CD4-positive, alpha-beta T cell treated with Interleukin-12 subunit alpha and Interleukin-12 subunit beta, for 1 hour (primary cell): ENCODE measurements around the gene BABAM2.
A peak's percentile ranks its signal among the peaks of the same experiment; 100 is the strongest.
"Not testable (repeated sequence)": the region's sequence is repeated elsewhere in the genome, so short reads cannot be mapped to it uniquely, and the experiment has no call there.

ENCODE experiments used
- DNase-seq: peaks from one replicate; pipeline ENCODE4 v3.0.0-alpha.2; 2020

BABAM2 gene

DNA sequence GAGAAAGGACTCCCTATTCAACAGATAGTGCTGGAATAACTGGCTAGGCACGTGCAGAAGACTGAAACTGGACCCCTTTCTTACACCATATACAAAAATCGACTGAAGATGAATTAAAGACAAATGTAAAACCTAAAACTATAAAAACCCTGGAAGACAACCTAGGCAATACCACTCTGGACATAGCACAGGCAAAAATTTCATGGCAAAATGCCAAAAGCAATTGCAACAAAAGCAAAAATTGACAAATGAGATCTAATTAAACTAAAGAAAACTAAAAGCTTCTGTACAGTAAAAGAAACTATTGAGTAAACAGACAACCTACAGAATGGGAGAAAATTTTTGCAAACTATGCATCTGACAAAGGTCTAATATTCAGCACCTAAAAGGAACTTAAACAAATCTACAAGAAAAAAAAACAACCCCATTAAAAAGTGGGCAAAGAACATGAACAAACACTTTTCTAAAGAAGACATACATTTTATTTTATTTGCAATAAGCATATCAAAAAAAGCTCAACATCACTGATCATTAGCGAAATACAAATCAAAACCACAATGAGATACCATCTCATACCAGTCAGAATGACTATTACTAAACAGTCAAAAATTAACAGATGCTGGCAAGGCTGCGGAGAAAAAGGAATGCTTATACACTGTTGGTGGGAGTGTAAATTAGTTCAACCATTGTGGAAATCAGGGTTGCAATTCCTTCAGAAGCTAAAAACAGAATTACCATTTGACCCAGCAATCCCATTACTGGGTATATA lies 8.5 kb upstream of the BABAM2 start:
- not testable (repeated sequence) for DNase-seq

DNA sequence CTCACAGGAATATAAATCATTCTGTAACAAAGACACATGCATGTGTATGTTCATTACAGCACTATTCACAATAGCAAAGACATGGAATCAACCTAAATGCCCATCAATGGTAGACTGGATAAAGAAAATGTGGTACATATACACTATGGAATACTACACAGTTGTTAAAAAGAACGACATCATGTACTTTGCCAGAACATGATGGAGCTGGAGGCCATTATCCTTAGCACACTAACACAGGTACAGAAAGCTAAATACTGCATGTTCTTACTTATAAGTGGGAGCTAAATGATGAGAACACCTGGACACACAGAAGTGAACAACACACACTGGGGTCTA lies 8.0 kb upstream of the BABAM2 start:
- DNase-seq: not testable (repeated sequence)

DNA sequence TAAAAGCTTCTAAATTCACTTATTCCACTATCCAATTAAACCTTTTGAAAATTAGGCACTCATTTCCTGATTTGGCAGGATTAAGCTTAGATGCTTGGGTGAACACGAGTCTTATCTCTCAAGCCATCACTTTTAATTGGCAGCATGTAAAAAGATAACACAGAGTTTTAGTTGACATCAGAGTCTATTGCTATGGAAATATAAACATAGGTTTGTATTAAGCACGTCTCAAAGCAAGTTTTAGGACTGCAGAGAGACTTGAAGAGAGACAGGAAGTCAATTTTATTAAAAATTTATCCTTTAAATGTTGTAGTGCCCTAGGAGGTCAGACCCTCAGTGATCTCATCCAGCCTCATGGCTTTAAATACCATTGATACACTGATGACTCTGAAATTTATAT lies 5.9 kb upstream of the BABAM2 start:
- DNase-seq: no peak

DNA sequence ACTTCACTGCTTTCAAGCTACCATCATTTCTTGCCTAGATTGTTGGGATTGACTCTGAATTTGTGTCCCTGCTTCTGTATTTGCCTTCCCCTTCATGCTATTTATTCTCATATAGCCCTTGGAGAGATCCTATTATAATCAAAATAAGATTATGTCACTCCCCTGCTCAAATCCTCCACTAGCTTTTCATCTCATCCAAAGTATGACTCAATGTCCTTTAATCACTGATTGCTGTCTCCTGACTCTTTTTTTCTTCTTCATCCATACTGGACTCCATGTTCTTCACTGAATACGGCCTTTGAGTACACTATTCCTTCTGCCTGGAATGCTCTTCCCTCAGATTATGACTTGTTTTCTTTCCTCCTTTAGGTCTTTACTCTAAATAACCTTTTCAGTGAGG lies 5.3 kb upstream of the BABAM2 start:
- no peak for DNase-seq

DNA sequence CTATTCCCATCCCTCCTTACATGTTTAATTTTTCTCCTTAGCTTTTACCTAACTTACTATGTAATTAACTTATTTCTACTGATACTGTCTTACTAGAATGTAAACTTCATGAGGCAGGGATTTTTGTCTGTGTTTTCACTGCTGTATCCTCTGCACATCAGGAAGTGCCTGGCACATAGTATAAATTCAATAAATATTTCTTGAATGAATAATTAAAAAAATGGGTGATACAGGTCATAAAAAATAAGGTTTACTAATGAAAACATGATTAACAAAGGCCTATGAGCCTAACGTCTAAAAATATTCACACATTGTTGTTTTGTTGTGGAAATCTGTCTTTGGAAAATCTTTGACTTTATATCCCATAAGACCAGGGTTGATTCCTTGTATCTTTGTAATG lies 4.9 kb upstream of the BABAM2 start:
- no peak for DNase-seq

DNA sequence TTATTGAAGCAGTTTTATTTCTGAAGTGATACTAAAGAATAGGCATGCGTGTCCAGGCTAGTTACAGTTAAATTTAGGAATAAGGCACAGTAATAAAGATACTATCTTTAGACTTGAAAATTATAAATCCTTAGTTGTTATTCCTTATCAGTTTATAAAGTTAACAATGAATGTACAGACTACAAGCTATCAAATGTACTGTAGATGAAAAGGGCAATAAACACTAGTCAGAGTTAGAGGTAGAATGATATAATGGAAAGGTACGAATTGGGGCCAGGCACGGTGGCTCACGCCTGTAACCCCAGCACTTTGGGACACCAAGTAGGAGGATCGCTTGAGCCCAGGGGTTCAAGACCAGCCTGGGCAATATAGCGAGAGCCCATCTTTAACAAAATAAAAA lies 4.2 kb upstream of the BABAM2 start:
- no peak for DNase-seq

DNA sequence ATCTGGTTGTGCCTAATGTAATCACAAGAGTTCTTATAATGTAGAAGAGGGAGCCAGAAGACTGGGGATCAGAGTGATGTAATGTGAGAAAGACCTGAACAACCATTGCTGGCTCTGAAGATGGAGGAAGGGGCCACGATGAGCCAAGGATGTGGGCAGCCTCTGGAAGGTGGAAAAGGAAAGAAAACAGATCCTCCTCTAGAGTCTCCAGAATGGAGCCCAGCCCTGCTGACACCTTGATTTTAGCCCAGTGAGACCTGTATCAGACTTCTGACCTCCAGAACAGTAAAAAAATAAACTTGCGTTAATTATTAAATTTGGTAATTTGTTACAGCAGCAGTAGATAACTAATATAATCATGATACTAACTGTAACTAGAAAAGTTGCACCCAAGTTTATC lies 3.4 kb upstream of the BABAM2 start:
- no peak for DNase-seq

DNA sequence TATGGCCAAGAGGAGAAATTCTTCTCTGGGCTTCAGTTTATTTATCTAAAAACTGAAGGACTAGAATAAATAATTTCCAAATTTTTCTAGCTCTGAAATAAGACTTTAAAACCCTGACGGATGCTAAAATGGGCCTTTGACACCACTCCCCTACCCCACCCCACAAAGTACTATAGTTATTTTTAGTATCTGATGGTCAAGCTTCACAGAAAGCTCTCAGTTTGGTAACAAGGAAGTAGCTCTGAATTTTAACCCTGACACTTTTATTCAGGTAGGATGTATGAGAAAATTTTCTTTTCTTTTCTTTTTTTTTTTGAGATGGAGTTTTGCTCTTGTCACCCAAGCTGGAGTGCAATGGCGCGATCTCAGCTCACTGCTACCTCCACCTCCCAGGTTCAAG lies 2.7 kb upstream of the BABAM2 start:
- DNase-seq: no peak

DNA sequence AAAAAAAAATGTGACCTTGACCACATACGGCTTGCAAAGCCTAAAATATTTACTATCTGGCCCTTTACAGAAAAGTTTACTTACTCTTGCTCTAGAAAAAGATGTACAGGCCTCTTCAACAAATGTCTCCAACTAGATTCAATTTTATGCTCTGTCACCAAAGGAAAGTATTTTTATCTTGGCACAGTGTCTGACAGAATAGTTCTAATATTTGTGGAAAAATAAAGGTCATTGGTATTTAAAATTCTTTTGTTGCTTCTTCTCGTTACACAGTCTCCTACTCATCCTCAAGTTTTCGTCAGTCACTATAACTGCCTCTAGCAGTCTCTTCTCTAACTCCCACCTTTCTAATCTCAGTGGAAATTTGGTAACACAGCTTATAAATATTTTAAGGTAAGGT lies 1.7 kb upstream of the BABAM2 start:
- no peak for DNase-seq

DNA sequence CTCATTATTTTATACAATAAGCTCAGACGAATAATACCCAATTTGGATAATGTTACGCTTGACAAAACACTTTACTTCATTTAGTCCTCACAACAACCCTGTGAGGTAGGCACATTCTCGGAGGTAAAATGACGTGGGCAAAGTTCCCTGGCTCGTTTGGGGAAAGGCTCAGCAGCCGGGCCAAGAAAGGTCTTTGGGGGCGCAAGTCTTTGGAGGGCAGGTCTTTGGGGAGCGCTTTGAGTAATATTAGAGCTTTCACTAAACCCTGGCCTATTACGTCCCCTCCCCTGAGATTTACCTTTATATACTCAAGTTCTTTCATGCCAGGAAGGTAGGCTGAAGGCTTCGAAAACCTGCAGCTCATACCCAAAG lies 769 bp upstream of the BABAM2 start:
- no peak for DNase-seq

DNA sequence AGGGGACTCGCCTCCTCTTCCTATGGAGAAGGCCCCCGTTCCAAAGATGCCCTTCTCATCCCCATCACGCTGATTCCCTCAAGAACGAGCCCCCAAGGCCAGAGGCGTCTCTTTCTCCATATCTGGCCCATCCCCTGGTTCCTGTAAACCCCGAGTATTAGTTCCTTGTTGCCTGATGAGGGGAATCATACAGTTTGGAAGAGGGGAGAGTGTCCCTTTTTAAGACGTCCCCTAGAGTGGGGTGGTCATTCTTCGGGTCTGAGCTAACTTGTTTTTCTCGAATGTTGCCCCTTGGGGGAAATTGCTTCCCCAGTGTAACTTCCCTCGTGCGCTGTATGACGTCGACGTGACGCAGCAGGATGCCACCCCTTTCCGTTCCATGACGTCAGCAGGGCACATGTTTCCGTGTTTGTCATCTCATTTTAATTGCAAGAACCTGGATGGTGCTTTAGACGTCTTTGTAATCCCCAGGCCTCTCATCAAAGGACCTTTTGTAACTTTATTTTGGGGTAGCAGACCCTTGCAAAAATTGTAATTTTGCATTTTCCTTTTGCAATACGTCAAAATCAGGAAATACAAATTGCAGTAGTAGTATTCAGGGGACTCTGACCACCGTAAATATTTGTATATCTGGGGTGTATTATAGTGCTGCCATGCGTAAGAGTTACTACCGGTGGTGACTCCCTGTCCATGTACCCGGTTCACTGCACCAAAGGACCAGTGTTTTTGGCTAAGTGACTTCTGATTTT lies 569 bp downstream of the BABAM2 start:
- DNase-seq: peak; percentile 92

DNA sequence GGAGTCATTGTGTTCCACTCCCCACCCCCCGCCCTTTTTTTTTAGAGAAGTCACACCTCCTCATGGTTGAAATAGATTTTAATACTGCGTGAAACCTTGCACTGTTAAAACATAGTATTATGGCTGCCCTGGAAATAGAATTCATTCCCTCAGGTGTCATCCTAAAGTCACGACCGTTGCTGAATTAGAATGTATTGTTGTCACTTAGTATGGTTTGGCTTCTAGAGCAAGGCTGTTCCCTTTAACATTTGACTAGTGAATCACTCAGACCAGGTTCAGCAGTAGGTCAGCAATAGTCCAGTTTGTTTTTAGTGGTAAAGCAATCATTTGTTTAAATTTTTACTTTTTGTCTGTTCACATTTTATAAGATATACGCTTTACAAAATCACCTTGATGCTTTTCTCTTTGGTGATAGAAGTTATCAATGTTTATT lies 1.2 kb downstream of the BABAM2 start:
- DNase-seq: no peak

DNA sequence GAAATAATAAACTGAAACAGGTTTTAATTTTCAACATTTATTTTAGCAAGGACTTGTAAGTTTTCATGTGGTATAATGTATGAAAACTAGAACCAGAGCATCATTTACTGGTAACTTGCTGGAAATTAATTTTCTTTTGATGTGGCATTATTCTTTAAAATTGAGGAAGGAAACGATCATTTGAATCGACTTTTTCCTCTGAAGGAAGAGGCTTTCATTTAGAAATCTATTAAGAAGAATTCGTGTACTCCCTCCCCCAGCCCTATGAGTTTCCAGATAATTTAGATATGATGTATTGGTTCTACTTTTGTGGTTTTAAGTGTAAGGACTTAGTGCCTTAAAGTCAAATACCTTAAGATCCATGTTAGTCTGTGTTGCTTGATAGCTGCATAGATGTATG lies 2.5 kb downstream of the BABAM2 start:
- peak; percentile 41 for DNase-seq

DNA sequence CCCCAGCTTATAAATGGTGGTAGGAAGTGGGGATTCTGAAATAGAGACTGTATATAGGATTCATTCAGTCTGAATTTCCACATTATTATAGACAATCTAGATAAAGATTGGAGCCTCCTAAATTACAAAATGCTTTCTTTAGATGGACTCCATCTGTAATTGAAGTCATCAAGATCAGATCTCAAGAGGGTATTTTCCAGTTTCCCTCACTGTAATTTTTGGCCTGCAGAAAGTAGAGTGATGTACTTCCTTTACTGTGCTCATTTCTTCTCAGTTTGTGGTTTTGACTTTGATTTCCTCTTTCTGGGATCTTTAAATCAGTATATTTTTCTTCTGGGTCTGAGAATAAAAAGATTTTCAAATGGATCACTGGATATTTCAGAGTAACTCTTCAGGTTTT lies 7.2 kb downstream of the BABAM2 start:
- peak; percentile 17 for DNase-seq

DNA sequence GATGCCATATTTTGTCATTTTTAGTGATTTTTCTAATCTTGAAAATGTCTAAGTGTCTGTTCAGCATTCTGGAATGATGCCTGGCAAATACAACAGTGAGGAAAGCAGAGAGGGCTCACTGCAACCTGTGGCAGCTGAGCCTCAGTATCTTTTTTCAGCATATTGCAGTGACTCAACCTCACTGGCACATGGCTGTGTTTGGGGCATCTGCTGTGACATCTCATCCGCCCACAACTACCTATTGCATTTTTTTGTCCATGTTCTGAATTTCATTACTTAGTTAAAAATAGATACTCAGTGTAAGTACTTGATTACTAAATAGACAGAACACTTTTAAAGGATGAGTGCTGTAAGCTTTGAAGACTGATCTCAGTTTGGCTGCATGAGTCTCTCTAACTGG lies 10.7 kb downstream of the BABAM2 start:
- DNase-seq: no peak

DNA sequence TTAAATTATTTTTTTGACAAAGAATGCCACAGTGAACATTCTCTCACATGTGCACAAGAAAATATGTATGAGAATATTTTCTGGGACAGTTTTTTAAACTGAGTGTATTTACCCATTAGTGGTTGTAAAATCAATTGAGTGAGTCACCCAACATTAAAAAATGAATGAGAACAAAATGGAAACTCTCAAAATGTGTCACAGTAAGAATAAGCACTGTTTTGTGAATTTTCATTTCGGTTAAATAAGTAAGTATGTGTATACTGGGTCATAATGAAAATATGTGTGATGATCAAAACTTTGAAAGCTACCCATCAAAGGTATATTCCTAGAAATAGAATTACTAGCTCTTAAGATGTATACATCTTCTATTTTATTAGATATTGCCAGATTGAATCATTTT lies 11.6 kb downstream of the BABAM2 start:
- no peak for DNase-seq

DNA sequence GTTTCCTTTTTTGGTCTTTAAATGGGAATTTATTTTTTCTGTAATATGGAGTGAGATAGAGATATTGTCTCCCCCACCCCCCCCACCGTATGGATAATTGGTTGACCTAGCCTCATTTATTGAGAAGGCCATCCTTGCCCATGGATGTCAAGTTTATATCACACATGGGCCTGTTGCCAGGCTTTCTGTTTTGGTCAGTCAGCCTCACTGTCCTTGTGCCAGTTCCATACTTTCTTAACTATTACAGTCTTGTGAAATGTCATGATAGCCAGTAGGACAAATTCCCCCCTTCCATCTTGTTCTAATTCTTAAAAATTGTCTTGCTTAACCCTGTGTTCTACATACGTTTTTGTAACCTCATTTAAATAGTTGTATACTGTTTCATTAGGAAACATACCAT lies 12.5 kb downstream of the BABAM2 start:
- no peak for DNase-seq

DNA sequence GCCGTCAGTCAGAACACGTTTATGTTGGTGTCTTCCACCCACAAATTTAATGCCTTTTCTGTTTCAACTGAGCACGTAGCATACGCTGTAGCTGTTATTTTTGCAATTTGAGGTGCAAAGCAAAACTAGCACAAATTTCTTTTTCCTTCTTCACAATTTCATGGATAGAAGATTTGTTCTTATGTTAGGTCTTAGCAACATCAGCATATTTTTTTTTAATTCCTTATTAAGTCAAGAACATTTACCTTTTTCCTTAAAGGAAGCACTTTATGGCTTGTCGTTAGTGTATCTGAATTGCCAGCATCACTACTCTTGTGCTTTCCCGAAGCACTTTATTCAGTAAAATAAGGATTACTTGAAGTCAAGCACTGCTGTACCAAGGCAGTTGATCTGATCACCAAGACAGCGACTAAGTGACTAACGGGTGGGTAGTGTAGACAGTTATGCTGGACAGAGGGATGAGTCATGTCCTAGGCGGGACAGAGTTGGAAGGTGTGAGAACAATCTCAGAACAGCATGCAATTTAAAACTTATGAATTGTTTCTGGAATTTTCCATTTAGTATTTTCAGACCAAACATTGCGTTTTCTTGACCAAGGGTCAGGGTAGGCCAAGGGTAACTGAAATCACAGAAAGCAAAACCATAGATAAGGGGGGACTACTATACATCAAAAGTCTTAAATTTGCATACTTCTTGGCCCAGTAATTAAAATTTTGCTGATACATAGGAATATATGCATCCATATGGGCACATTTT lies 13.3 kb downstream of the BABAM2 start:
- DNase-seq: no peak

DNA sequence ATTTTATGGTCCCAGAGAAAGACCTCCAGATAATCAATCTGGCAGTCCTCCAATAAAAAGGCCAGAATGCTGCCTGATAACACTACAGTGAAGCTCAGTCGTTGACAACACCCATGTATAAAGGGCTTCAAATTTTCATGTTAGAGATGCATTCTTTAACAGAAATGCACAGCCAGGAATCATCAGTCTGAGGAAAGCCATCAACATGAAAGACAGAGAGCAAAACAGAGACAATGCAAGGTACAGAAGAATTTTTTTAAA lies 13.8 kb downstream of the BABAM2 start:
- no peak for DNase-seq

DNA sequence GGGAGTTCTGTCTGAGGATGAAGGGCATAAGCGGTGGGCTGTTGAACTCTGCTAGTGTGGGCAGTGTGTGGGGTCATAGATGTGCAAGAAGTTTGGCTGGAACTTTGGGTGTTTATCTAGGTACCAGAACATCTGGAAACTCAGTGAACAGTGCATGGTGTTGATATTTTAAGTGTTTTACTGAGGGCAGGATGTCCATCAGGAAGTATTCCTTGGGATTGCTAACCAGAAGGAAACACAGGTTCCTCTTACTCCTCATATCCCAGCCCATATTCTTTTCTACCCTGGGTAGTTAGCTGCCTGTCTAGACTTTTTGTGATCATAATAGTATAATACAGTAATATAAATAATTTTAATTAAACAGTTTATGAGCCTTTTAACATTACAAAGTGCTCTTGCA lies 15.5 kb downstream of the BABAM2 start:
- DNase-seq: no peak

DNA sequence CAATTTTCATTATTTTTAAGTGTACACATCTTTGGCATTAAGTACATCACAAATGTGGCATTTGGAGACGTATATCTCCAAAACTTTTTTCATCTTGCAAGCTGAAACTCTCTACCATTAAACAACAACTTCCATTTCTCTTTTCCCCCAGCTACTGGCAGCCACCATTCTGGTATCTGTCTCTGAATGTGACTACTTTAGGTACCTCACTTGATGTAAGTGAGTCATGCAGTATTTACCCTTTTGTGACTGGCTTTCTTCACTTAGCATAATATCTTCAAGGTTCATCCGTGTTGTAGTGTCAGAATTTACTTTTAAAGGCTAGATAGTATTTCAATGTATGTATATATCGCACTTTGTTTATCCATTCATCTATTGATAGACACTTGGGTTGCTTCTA lies 17.0 kb downstream of the BABAM2 start:
- DNase-seq: no peak

DNA sequence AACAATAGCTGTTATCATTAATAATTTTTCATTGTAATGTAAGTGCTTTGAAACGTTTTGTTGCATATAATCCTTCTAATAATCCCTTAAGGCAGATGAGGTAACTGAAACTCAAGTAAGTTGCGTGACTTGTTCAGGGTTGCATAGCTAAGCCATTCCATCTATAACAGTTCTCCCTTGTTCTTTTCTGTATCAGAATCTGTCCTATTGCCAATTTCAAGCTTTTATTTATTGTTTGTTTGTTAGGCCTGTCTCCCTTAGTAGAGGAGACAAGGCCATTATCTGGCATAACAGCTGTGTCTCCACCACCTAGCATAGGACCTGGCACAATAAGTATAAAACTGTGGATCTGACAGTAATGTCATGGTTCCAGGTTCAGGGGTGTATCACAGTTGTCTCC lies 19.4 kb downstream of the BABAM2 start:
- DNase-seq: no peak

DNA sequence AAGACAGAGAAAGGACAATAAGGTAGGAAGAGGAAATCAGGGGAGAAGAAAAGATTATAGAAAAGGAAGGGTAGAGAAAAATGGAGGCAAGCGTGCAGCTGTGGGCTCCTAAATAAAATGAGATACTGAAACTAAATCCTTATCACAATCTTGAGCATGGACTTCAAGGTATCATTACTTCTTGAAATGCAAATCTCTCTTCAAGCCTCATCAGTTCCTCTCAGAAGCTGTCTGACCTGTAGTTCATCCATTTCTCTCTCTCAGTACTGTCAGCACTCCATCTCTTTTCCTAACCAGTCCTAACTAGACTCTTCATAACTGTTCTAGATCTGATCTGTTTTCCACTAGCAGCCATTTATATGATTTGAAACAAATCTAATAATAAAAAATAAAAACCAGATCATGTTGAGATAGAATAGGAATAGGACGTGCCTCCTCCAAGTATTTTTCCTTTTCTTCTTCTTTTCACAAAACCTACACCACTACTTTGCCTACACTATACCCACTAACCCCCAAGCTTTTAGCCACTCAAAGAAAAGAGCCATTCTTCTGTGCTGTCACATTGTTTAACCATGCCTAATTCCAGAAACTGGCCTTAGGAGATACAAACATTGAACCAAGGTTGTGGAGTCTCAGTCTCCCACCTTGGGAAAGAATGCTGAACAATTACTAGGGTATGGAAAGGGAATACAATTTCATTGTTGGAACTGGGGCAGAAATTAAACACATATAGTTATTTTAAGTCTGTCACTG lies 21.1 kb downstream of the BABAM2 start:
- no peak for DNase-seq

DNA sequence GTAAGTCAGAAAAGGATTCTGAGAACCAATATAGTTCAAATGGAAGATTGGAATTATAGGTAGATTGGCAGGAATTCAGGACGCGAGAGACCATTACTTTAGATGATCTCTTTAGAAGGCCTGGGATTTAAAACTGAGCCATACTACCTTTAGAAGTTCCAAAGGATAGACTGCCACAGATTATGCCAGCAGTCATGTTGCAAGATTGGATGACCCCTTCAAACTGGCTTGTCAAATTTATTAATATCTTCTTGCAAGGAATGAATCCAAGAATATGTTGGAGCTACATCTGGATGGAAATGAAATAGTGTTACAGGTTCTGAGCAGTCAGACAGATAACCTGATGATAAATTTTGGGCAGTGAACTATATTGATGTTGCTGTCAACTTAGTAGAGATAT lies 22.0 kb downstream of the BABAM2 start:
- DNase-seq: no peak
